HG03565 (cell line): Measurements from ENCODE around the gene PSMC5.

Experiments
- ATAC-seq: cut with Tn5 transposase; IDR thresholded peaks from one replicate; pipeline ENCODE4 v1.9.1; 2021; ENCODE audit warnings: mild to moderate bottlenecking, moderate library complexity; ENCODE audit not compliant: unreplicated experiment

The PSMC5 gene

GRCh38 chr17:63820963-63821561 is 6.2 kb upstream of the PSMC5 start:
- no peak for ATAC-seq

DNA sequence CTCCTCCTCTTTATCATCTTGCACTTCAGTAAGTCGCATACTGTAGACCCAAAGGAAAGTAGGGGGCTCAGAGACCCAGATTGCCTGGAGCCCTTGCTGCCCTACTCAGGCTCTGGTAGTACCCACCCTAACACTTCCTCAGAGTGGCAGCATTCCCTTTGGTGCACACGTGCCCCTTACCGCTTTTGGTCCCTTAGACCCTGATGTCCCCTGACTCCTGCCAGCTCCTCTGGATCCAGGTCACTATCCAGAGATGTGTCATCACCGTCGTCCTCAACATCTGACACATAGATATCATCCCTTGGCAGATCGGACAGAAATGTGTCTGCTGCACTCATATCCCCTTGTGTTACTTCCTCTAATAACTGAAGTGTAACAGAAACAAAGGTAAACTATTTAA is 5.4 kb upstream of the PSMC5 start:
- ATAC-seq, result no peak

DNA sequence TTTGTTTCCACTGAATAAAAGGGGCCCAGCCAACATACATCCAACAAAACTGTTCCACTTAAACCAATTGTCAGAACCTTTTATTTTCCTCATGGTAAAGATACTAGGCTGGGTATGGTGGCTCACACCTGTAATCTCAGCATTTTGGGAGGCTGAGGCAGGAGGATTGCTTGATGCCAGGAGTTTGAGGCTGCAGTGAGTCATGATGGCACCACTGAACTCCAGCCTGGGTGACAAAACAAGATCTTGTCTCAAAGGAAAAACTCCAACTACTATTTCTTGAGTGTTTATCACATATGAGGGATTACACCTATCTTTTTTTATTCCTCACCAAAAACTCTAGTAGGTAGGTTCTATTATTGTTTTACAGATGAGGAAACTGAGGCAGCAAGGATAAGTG is 4.7 kb upstream of the PSMC5 start:
- ATAC-seq, result no peak

DNA sequence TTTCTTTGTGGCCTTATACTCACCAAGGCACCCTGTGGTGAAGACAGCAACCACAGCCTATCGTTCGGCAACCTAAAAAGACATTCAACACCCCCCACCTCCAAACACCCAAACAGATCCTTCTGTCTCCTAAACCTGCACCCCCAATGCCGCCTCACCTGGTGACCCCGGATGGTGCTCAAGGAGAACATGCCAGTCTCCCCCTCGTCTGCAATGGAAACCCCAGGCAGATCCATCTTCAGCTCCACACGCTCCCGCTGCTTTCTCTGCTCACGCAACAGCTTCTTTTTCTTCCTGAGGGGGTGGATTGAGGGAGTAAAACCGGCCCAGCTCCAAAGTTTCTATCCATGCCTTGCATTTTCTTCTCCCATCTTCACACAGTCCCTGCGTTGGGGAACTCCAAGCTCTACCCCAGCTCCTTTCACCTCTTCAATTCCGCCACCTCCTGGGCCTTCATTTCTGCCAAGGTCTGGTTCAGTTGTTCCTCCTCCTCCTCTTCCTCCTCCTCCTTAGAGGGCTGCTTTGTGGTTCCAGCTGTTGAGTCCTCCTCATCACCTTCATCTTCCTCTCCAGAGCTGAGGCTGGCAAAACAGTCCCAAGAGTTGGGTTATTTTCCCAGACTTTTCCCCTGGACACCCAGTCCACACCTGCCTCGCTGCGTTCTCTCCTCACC is 3.4 kb upstream of the PSMC5 start:
- ATAC-seq, result no peak

- no peak for ATAC-seq
Observed at GRCh38 chr17:63824362-63824761, 2.9 kb upstream of the PSMC5 start.

DNA sequence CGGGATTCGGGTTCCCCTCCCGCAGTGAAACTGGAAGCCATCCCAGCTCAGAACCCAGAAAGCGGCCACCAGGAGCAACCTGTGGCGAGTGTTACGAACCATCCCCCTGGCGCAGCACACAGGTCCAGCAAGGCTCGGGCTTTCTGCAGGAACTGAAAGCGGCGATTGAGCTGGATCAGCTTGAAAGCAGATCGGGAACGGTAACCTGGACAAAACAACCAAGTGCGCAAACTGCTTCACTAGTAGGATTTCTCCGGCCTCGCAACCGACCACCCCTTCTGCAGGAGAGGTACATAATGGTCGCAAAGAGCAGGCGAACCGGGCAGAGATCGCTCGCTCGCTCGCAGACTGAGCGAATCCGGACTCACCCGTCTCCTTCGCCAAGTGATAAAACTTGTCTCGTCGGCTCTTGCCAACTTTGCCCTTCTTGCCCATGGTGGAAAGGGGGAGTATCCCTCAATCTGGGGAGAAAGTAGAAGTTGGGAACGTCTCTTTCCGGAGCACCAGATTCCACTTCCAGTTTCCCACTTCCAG is 696 bp upstream of the PSMC5 start:
- ATAC-seq, result no peak

GRCh38 chr17:63827801-63828221 is 580 bp downstream of the PSMC5 start:
- no peak for ATAC-seq

- no peak for ATAC-seq
Observed at GRCh38 chr17:63828936-63829335, 1.7 kb downstream of the PSMC5 start.

DNA sequence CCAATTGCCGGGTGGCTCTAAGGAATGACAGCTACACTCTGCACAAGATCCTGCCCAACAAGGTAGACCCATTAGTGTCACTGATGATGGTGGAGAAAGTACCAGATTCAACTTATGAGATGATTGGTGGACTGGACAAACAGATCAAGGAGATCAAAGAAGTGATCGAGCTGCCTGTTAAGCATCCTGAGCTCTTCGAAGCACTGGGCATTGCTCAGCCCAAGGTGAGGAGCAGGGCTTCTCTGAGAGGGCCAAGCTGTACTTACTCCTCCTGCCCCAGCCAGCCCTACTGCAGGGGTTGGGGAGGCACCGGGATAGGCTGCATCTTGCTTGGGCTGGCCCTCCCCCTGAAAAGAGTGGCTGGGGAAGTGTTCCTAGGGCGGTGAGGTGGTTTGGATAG is 3.0 kb downstream of the PSMC5 start:
- no peak for ATAC-seq

- no peak for ATAC-seq
Observed at GRCh38 chr17:63830904-63831491, 3.8 kb downstream of the PSMC5 start.

GRCh38 chr17:63831505-63831904 is 4.3 kb downstream of the PSMC5 start:
- no peak for ATAC-seq

DNA sequence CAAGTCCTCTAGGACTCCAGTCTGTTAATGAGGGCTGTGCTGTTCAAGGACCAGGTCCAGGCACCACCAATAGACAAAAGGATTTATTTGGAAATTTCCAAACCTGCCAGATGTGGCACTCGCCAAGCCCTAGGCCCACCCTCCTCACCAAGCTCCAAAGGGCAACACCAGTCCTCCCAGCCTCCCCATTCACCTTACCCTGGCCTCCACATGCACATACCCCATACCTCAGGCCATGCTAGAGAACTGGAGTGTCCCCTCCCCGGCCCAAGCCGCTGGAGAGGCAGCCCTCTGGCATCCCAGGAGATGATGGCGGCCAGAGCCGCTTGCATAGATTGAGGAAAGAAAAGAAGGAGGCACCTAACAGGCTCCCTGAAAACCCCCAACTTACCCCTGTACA is 4.8 kb downstream of the PSMC5 start:
- no peak for ATAC-seq

- ATAC-seq, result no peak
Observed at GRCh38 chr17:63832455-63832854, 5.2 kb downstream of the PSMC5 start.

GRCh38 chr17:63833026-63833740 is 6.0 kb downstream of the PSMC5 start:
- ATAC-seq, result no peak

GRCh38 chr17:63833741-63834373 is 6.6 kb downstream of the PSMC5 start:
- no peak for ATAC-seq

- ATAC-seq, result peak; percentile 53
Observed at GRCh38 chr17:63834431-63835166, 7.4 kb downstream of the PSMC5 start.

DNA sequence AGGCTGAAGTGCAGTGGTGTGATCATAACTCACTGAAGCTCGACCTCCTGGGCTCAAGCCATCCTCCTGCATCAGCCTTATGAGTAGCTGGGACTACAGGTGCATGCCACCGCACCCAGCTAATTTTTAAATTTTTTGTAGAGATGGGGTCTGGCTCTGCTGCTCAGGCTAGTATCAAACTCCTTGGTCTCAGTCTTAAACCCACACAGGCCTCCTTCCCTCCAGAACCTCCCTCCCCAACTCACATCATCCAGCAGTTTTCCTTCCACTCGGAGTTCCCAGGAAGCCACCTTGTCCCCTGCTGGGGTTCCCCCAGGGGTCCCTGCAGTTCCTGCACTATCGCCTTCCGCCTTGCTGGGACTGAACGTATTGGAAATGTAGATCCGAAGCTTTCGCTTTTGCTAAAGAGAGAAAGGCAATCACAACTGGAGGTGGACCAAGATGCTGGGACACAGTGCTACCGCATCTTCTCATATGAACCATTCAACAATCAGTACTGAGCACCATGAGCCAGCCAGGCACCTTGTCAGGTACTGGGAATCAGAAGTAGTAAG is 8.0 kb downstream of the PSMC5 start:
- ATAC-seq, result no peak

GRCh38 chr17:63836811-63837210 is 9.6 kb downstream of the PSMC5 start:
- no peak for ATAC-seq

- no peak for ATAC-seq
Observed at GRCh38 chr17:63837480-63837879, 10.2 kb downstream of the PSMC5 start.

- no peak for ATAC-seq
Observed at GRCh38 chr17:63837962-63838600, 10.8 kb downstream of the PSMC5 start.
